IMR-90 (cell line): ENCODE results near the gene MPPED2. TPM values are rescaled to one million over a fixed set of nuclear protein-coding genes. Genes with fewer than 3 reads are reported as not detected.

ENCODE experiments used
- ATAC-seq: fragments of 200-7000 bp; cut with Tn5 transposase; 2 replicates; pipeline ENCODE4 v1.9.1; 2020; ENCODE audit warnings: low read depth, mild to moderate bottlenecking, moderate library complexity
- BruUV-seq: library from RNA; stranded (reverse); fragments of 400-500 nt; replicated peaks from 2 replicates; lab custom pipeline; 2021; lab: Mats Ljungman, UMichigan
- CTCF ChIA-PET: fragments of 300-600 bp; formaldehyde crosslinking; extraction: SDS; loops from one replicate; lab custom pipeline; 2021; ENCODE audit warnings: antibody characterized with exemption; lab: Yijun Ruan, JAX
- POLR2A ChIA-PET: fragments of 300-600 bp; sonication (Branson Sonifier 250); formaldehyde crosslinking; loops from one replicate; lab custom pipeline; 2022; ENCODE audit warnings: antibody characterized with exemption; ENCODE audit not compliant: unreplicated experiment; lab: Charles Lee
- DNase-seq: peaks from one replicate; pipeline ENCODE4 v3.0.0; 2013
- H2AFZ ChIP-seq: replicated peaks from 2 replicates; pipeline ENCODE3; 2013; ENCODE audit warnings: low read length, mild to moderate bottlenecking; ENCODE audit not compliant: poor library complexity
- H2AK5ac ChIP-seq: 2 replicates; pipeline ENCODE4 v1.6.1; 2013; ENCODE audit warnings: low read depth, low read length, inconsistent platforms
- H2AK9ac ChIP-seq: replicated peaks from 2 replicates; pipeline ENCODE3; 2013; ENCODE audit warnings: mild to moderate bottlenecking, low read depth, low read length, moderate library complexity; ENCODE audit not compliant: poor library complexity
- H2BK120ac ChIP-seq: 2 replicates; pipeline ENCODE4 v1.6.1; 2013; ENCODE audit warnings: low read depth, low read length, inconsistent platforms
- H2BK15ac ChIP-seq: 3 replicates; pipeline ENCODE4 v1.6.1; 2013; ENCODE audit warnings: low read depth, low read length, inconsistent platforms
- H2BK20ac ChIP-seq: 2 replicates; pipeline ENCODE4 v1.6.1; 2013; ENCODE audit warnings: low read depth, mild to moderate bottlenecking, inconsistent platforms, low read length, moderate library complexity
- H2BK5ac ChIP-seq: 2 replicates; pipeline ENCODE4 v1.6.1; 2013; ENCODE audit warnings: mild to moderate bottlenecking, low read depth, low read length, inconsistent platforms; ENCODE audit not compliant: poor library complexity, severe bottlenecking
- H3K14ac ChIP-seq: replicated peaks from 2 replicates; pipeline ENCODE4 v1.6.1; 2013; ENCODE audit warnings: low read depth, low read length, inconsistent platforms
- H3K18ac ChIP-seq: 2 replicates; pipeline ENCODE4 v1.6.1; 2013; ENCODE audit warnings: low read depth, low read length, control low read depth
- H3K23ac ChIP-seq: 2 replicates; pipeline ENCODE4 v1.6.1; 2013; ENCODE audit warnings: low read depth, low read length, inconsistent platforms
- H3K27ac ChIP-seq: 2 replicates; pipeline ENCODE4 v1.5.1; 2013; ENCODE audit warnings: mild to moderate bottlenecking, control low read depth, low read length; ENCODE audit not compliant: insufficient read depth
- H3K27me3 ChIP-seq: 2 replicates; pipeline ENCODE4 v1.6.1; 2013; ENCODE audit warnings: low read length; ENCODE audit not compliant: control insufficient read depth, insufficient read depth
- H3K36me3 ChIP-seq: 2 replicates; pipeline ENCODE4 v1.6.1; 2013; ENCODE audit warnings: low read length, mixed read lengths; ENCODE audit not compliant: control insufficient read depth, insufficient read depth
- H3K4ac ChIP-seq: 2 replicates; pipeline ENCODE4 v1.6.1; 2013; ENCODE audit warnings: low read depth, low read length, inconsistent platforms
- H3K4me1 ChIP-seq: 2 replicates; pipeline ENCODE4 v1.6.1; 2013; ENCODE audit warnings: low read length, mixed read lengths; ENCODE audit not compliant: control insufficient read depth, insufficient read depth
- H3K4me2 ChIP-seq: 2 replicates; pipeline ENCODE4 v1.6.1; 2013; ENCODE audit warnings: low read depth, mild to moderate bottlenecking, control low read depth, low read length, moderate library complexity
- H3K4me3 ChIP-seq: 2 replicates; pipeline ENCODE4 v1.5.1; 2013; ENCODE audit warnings: low read depth, mild to moderate bottlenecking, control low read depth, low read length, moderate library complexity; ENCODE audit not compliant: insufficient read depth
- H3K56ac ChIP-seq: 2 replicates; pipeline ENCODE4 v1.6.1; 2013; ENCODE audit warnings: low read length, inconsistent platforms; ENCODE audit not compliant: insufficient read depth; ENCODE audit errors: extremely low read depth
- H3K79me1 ChIP-seq, 2 experiments: 2 replicates each; pipeline ENCODE4 v1.6.1; 2013; ENCODE audit warnings: low read length in 2 of 2, inconsistent platforms in 1 of 2, low read depth in 1 of 2
- H3K9ac ChIP-seq: 2 replicates; pipeline ENCODE4 v1.6.1; 2013; ENCODE audit warnings: low read depth, low read length, control low read depth
- H3K9me1 ChIP-seq: 2 replicates; pipeline ENCODE4 v1.6.1; 2013; ENCODE audit warnings: low read length, inconsistent platforms; ENCODE audit not compliant: insufficient read depth
- H3K9me3 ChIP-seq: 2 replicates; pipeline ENCODE4 v1.6.1; 2013; ENCODE audit warnings: low read length; ENCODE audit not compliant: control insufficient read depth, insufficient read depth
- H4K20me1 ChIP-seq: 2 replicates; pipeline ENCODE4 v1.6.1; 2013; ENCODE audit warnings: low read length, inconsistent platforms; ENCODE audit not compliant: insufficient read depth
- H4K5ac ChIP-seq: 2 replicates; pipeline ENCODE4 v1.6.1; 2013; ENCODE audit warnings: mild to moderate bottlenecking, low read depth, low read length, control low read depth
- H4K8ac ChIP-seq, 2 experiments: 2 replicates each; pipeline ENCODE4 v1.6.1; 2013; ENCODE audit warnings: low read depth in 2 of 2, low read length in 2 of 2, control low read depth in 1 of 2, inconsistent platforms in 1 of 2
- H4K91ac ChIP-seq: 2 replicates; pipeline ENCODE4 v1.6.1; 2013; ENCODE audit warnings: low read depth, low read length, inconsistent platforms; ENCODE audit not compliant: insufficient read depth
- BHLHE40 ChIP-seq: fragments of 150-350 bp; IDR thresholded peaks from 2 replicates; pipeline ENCODE4 v1.6.1; 2016; ENCODE audit warnings: mild to moderate bottlenecking, low read depth, low read length
- CEBPB ChIP-seq: IDR thresholded peaks from 2 replicates; pipeline ENCODE4 v1.6.1; 2012; ENCODE audit warnings: low read depth, low read length, improper control_type of control experiment
- FOS ChIP-seq: fragments of 150-350 bp; IDR thresholded peaks from 2 replicates; pipeline ENCODE4 v1.6.1; 2016; ENCODE audit warnings: low read depth, low read length
- MAFK ChIP-seq: IDR thresholded peaks from 2 replicates; pipeline ENCODE4 v1.6.1; 2012; ENCODE audit warnings: low read depth, low read length, improper control_type of control experiment
- NFE2L2 ChIP-seq: fragments of 150-350 bp; IDR thresholded peaks from 2 replicates; pipeline ENCODE4 v1.6.1; 2016; ENCODE audit warnings: low read depth, mild to moderate bottlenecking, low read length
- RAD21 ChIP-seq: IDR thresholded peaks from 2 replicates; pipeline ENCODE4 v1.6.1; 2012; ENCODE audit warnings: low read length, improper control_type of control experiment
- RCOR1 ChIP-seq: IDR thresholded peaks from 2 replicates; pipeline ENCODE4 v1.6.1; 2012; ENCODE audit warnings: mild to moderate bottlenecking, low read length, improper control_type of control experiment; ENCODE audit not compliant: insufficient replicate concordance
- SMC3 ChIP-seq: fragments of 150-350 bp; IDR thresholded peaks from 2 replicates; pipeline ENCODE4 v1.6.1; 2016; ENCODE audit warnings: low read depth, mild to moderate bottlenecking, antibody characterized with exemption, low read length, moderate library complexity
- WGBS, 2 experiments: methylation state at CpG; one replicate each; pipeline versions ENCODE4 v1.1.5 to v1.1.7; 2013; ENCODE audit warnings: missing lambda C conversion rate in 2 of 2; ENCODE audit not compliant: insufficient read length in 1 of 2; ENCODE audit errors: extremely low coverage in 2 of 2; 5-methylcytosine and 5-hydroxymethylcytosine counted together
- dilution Hi-C: fragments of 300-500 bp; cut with HindIII; formaldehyde crosslinking; loops from one replicate; pipeline ENCODE4 v1.14.3; 2018; ENCODE audit warnings: low sequenced_read_pairs; ENCODE audit not compliant: unreplicated experiment
- in situ Hi-C: fragments of 300-500 bp; cut with MboI; formaldehyde crosslinking; loops from 3 replicates; pipeline ENCODE4 v1.14.3; 2019; ENCODE audit warnings: low sequenced_read_pairs, inconsistent platforms, mixed read lengths
- intact Hi-C: fragments of 100-400 bp; cut with micrococcal nuclease; formaldehyde crosslinking; loops from 2 replicates; pipeline ENCODE4 v1.10.0; 2022
- polyA plus RNA-seq, 3 experiments: library from polyadenylated mRNA; depleted of rRNA; stranded (reverse); fragments of >200 nt; gene quantifications; 2 replicates each; pipeline ENCODE4 v1.2.3, GENCODE V29; 2012; ENCODE audit warnings: low replicate concordance in 1 of 3
- total RNA-seq: library from RNA; depleted of rRNA; stranded (reverse); fragments of >200 nt; gene quantifications from 2 replicates; pipeline ENCODE4 v1.2.3, GENCODE V29; 2012

The MPPED2 gene
- total and polyA plus RNA-seq, 2 of the 4 experiments (the other 2 are of a cell fraction) = 0.10 TPM; not detected in 1

DNA sequence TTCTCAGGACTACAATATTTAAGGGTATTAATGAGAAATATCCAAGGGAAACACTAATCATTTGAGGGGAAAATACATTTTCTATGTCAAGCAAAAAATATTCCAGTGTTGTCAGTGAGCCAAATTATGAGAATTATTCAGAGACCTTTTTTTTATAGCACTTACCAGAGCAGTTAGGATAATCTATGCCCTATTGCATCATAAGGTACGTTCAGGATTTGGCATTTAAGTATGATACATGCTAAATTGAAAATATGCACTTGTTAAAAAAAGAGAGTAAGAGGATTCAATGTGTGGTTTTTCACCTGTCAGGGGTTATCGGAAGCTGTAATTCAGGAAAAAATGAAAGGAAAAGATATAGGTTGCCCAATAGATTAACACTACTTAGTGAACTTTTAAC, 17.2 kb upstream of the MPPED2 start:
- BruUV-seq = no TSS peak
- H2BK120ac ChIP-seq = no peak overlapping the region
- no peak overlapping the region for H2AK9ac ChIP-seq
- no peak overlapping the region for H3K4me3 ChIP-seq
- dilution Hi-C loops (no loop called here), intact Hi-C loops (no loop called here), in situ Hi-C loops (no loop called here)
- no peak overlapping the region for H2BK5ac ChIP-seq
- H3K18ac ChIP-seq = no peak overlapping the region
- DNase-seq (no peak), ATAC-seq (no peak)
- no peaks in the 10 kb centered on the region for H3K9me1 ChIP-seq
- H2BK15ac ChIP-seq = no peak overlapping the region
- H3K14ac ChIP-seq = no peak overlapping the region
- H3K4ac ChIP-seq = no peak overlapping the region
- no peak overlapping the region for H2AFZ ChIP-seq
- ChIA-PET POLR2A (no interaction called here), CTCF (interaction anchor here (0.8 kb wide), 2 partner anchors 17 to 60 kb away, joined by 3 read pairs; no protein-coding TSS in a partner anchor)
- H3K27me3 ChIP-seq = no peaks in the 10 kb centered on the region
- no peaks in the 10 kb centered on the region for H3K9me3 ChIP-seq
- H4K5ac ChIP-seq = no peak overlapping the region
- TF ChIP-seq MAFK = no peak
- no peak for TF ChIP-seq NFE2L2
- no peak for TF ChIP-seq RAD21
- TF ChIP-seq RCOR1 = no peak
- TF ChIP-seq SMC3 = no peak
- TF ChIP-seq FOS = no peak
- TF ChIP-seq BHLHE40 = no peak
- TF ChIP-seq CEBPB = peak; percentile 41; the same call in 1 of the 2 replicates
- H3K27ac ChIP-seq = no peak overlapping the region
- H2BK20ac ChIP-seq = no peak overlapping the region
- no peak overlapping the region for H3K4me2 ChIP-seq
- no peaks in the 10 kb centered on the region for H4K20me1 ChIP-seq
- no peak overlapping the region for H2AK5ac ChIP-seq
- WGBS, 2 experiments = no CpG with 5 or more reads among the region's 2 CpGs
- no peak overlapping the region for H3K56ac ChIP-seq
- no peaks in the 10 kb centered on the region for H3K36me3 ChIP-seq
- H3K9ac ChIP-seq = no peak overlapping the region
- H4K8ac ChIP-seq = no peak overlapping the region
- no peak overlapping the region for H3K23ac ChIP-seq
- H3K79me1 ChIP-seq = no peaks in the 10 kb centered on the region
- no peak overlapping the region for H4K91ac ChIP-seq
- H3K4me1 ChIP-seq = no peaks in the 10 kb centered on the region
